Loucy (cell line): Measurements from ENCODE around the gene SPRR5.

ENCODE experiments used
- H2AFZ ChIP-seq: fragments of 200-600 bp; sonication (generic); 2 replicates; pipeline ENCODE4 v1.6.0; 2016; ENCODE audit warnings: antibody characterized with exemption, mild to moderate bottlenecking, low read length, moderate library complexity
- H3F3A ChIP-seq: fragments of 200-600 bp; 2 replicates; pipeline ENCODE4 v1.6.0; 2016; ENCODE audit warnings: antibody characterized with exemption, low read depth, mild to moderate bottlenecking
- H3K27me3 ChIP-seq: fragments of 200-600 bp; sonication (generic); 2 replicates; pipeline ENCODE4 v1.6.1; 2014; ENCODE audit warnings: low read length, mild to moderate bottlenecking; ENCODE audit not compliant: insufficient read depth, poor library complexity, severe bottlenecking
- H3K36me3 ChIP-seq: fragments of 200-600 bp; sonication (generic); 2 replicates; pipeline ENCODE4 v1.6.1; 2016; ENCODE audit warnings: low read length; ENCODE audit not compliant: insufficient read depth
- H3K4me1 ChIP-seq: fragments of 200-600 bp; sonication (generic); 2 replicates; pipeline ENCODE4 v1.5.1; 2014; ENCODE audit warnings: low read length, mild to moderate bottlenecking; ENCODE audit not compliant: insufficient read depth, poor library complexity, severe bottlenecking
- H3K4me2 ChIP-seq: fragments of 200-600 bp; sonication (generic); 2 replicates; pipeline ENCODE4 v1.6.0; 2014; ENCODE audit warnings: antibody characterized with exemption, low read length, low read depth, mild to moderate bottlenecking; ENCODE audit not compliant: poor library complexity, severe bottlenecking
- H3K4me3 ChIP-seq: fragments of 200-600 bp; sonication (generic); 2 replicates; pipeline ENCODE4 v1.5.1; 2014; ENCODE audit warnings: low read length, mild to moderate bottlenecking, mixed read lengths; ENCODE audit not compliant: poor library complexity, severe bottlenecking
- H3K79me2 ChIP-seq: fragments of 200-600 bp; sonication (generic); 2 replicates; pipeline ENCODE4 v1.6.1; 2014; ENCODE audit warnings: low read length; ENCODE audit not compliant: insufficient read depth
- H3K9ac ChIP-seq: fragments of 200-600 bp; sonication (generic); 2 replicates; pipeline ENCODE4 v1.6.0; 2014; ENCODE audit warnings: mild to moderate bottlenecking, low read depth, low read length, moderate library complexity; ENCODE audit not compliant: poor library complexity, severe bottlenecking
- H3K9me2 ChIP-seq: fragments of 200-600 bp; sonication (generic); replicated peaks from 2 replicates; pipeline ENCODE4 v1.6.1; 2016; ENCODE audit warnings: low read depth, low read length, mixed read lengths
- H3K9me3 ChIP-seq: fragments of 200-600 bp; sonication (generic); 2 replicates; pipeline ENCODE4 v1.6.1; 2014; ENCODE audit warnings: mild to moderate bottlenecking, antibody characterized with exemption, low read length, low read depth; ENCODE audit not compliant: insufficient read depth
- H4K20me1 ChIP-seq: fragments of 200-600 bp; sonication (generic); 2 replicates; pipeline ENCODE4 v1.6.0; 2014; ENCODE audit warnings: antibody characterized with exemption, low read length, mild to moderate bottlenecking; ENCODE audit not compliant: insufficient read depth, poor library complexity, severe bottlenecking
- EZH2phosphoT487 ChIP-seq: fragments of 200-600 bp; IDR thresholded peaks from 2 replicates; pipeline ENCODE4 v1.6.1; 2018; ENCODE audit warnings: antibody characterized with exemption, mild to moderate bottlenecking, moderate library complexity, borderline replicate concordance
- TF ChIP-seq, protein P1 (sequence below): fragments of 200-600 bp; sonication (generic); conservative IDR thresholded peaks from 2 replicates; pipeline ENCODE4 v1.5.1; 2014; ENCODE audit warnings: mild to moderate bottlenecking, antibody characterized with exemption, low read length

SPRR5 gene

DNA sequence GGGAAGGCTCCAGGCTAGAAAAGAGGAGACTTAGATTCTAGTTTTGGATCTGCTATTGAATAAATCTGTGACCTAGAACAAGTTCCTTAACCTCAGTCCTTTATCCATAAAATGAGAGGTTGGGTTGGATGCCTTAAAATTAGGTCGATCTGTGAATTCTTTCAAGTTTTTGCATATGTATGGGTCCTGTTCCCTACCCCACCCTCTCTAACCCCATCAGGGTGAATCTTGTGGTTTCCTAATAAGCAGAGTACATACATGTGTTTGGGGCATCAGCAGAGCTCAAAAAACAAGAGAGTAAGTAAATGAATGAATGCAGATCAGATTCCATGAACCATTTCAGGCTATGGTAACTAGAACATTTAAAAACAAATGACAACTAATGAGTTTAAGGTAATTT, 29.7 kb downstream of the SPRR5 start:
- no peak overlapping the region for H3K4me2 ChIP-seq
- H2AFZ ChIP-seq, result no peak overlapping the region
- no peaks in the 10 kb centered on the region for H3F3A ChIP-seq
- H3K9me3 ChIP-seq, result no peaks in the 10 kb centered on the region
- TF ChIP-seq, protein P1, sequence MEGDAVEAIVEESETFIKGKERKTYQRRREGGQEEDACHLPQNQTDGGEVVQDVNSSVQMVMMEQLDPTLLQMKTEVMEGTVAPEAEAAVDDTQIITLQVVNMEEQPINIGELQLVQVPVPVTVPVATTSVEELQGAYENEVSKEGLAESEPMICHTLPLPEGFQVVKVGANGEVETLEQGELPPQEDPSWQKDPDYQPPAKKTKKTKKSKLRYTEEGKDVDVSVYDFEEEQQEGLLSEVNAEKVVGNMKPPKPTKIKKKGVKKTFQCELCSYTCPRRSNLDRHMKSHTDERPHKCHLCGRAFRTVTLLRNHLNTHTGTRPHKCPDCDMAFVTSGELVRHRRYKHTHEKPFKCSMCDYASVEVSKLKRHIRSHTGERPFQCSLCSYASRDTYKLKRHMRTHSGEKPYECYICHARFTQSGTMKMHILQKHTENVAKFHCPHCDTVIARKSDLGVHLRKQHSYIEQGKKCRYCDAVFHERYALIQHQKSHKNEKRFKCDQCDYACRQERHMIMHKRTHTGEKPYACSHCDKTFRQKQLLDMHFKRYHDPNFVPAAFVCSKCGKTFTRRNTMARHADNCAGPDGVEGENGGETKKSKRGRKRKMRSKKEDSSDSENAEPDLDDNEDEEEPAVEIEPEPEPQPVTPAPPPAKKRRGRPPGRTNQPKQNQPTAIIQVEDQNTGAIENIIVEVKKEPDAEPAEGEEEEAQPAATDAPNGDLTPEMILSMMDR, result no peak
- TF ChIP-seq EZH2phosphoT487, result no peak
- H3K27me3 ChIP-seq, result no peaks in the 10 kb centered on the region
- no peak overlapping the region for H3K4me3 ChIP-seq
- no peaks in the 10 kb centered on the region for H3K79me2 ChIP-seq
- H3K36me3 ChIP-seq, result no peaks in the 10 kb centered on the region
- H4K20me1 ChIP-seq, result no peaks in the 10 kb centered on the region
- no peaks in the 10 kb centered on the region for H3K9me2 ChIP-seq
- no peaks in the 10 kb centered on the region for H3K4me1 ChIP-seq
- no peak overlapping the region for H3K9ac ChIP-seq

DNA sequence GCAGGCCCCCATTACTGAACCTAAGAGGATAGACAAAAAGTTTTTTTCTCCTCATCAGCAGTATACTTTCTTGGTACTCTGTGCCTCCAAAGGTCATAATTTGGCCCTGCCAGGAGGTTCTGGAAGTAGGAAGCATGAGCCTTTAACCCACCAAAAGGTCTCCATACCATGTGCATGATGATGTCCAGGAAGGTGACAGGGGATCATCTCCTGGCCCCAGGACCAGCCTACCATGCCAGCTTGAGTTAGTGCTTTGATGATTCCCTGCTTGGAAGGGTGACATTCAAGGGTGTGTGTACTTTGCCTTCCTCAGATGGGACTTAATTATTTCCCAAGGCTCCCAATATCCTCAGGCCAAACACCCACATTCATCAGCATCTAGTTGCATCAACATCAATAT, 30.6 kb downstream of the SPRR5 start:
- Histone ChIP-seq H3K36me3 (no peaks in the 10 kb centered on the region), H3K4me1 (no peaks in the 10 kb centered on the region), H3K9ac (no peak overlapping the region), H3K9me3 (no peaks in the 10 kb centered on the region), H3K4me2 (no peak overlapping the region), H3K79me2 (no peaks in the 10 kb centered on the region), H3K4me3 (no peak overlapping the region), H3F3A (no peaks in the 10 kb centered on the region), H3K9me2 (no peaks in the 10 kb centered on the region), H2AFZ (no peak overlapping the region), H4K20me1 (no peaks in the 10 kb centered on the region), H3K27me3 (no peaks in the 10 kb centered on the region)
- TF ChIP-seq EZH2phosphoT487, result no peak
- TF ChIP-seq, protein P1, result no peak

DNA sequence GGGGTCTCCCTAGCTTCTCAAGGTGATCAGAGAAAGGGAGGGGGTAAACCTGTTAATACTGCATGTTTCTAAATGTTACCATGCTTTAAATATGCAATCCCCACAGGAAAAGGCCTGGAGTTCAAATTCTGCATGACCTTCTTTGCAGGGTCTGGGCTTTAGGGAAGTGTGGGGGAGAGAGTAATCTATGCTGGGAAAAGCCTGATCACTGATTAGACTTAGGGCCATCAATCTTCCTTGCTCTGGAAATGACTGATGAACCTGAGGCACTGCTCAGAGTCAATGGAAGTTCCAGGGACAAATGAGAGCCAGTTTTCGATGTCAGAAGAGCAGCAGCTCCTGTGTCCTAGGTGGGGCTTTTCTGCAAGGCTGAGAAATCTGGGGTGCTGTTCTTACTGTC, 33.7 kb downstream of the SPRR5 start:
- no peak overlapping the region for H2AFZ ChIP-seq
- H3K79me2 ChIP-seq, result no peaks in the 10 kb centered on the region
- H3K36me3 ChIP-seq, result no peaks in the 10 kb centered on the region
- TF ChIP-seq EZH2phosphoT487, result no peak
- TF ChIP-seq, protein P1, result no peak
- H3K9ac ChIP-seq, result no peak overlapping the region
- H3F3A ChIP-seq, result no peaks in the 10 kb centered on the region
- no peaks in the 10 kb centered on the region for H4K20me1 ChIP-seq
- H3K9me2 ChIP-seq, result no peaks in the 10 kb centered on the region
- H3K9me3 ChIP-seq, result no peaks in the 10 kb centered on the region
- no peaks in the 10 kb centered on the region for H3K27me3 ChIP-seq
- no peaks in the 10 kb centered on the region for H3K4me1 ChIP-seq
- H3K4me2 ChIP-seq, result no peak overlapping the region
- H3K4me3 ChIP-seq, result no peak overlapping the region
